Heart right ventricle (tissue), 16 donors: ENCODE data around the gene NR5A1. TPM values are rescaled to one million over a fixed set of nuclear protein-coding genes. Genes with fewer than 3 reads are reported as not detected.

Source experiments
- ATAC-seq, 8 donors: fragments of 200-7000 bp; cut with Tn5 transposase; one replicate each; pipeline ENCODE4 v1.9.1; 2020; ENCODE audit warnings: mild to moderate bottlenecking in 8 of 8, moderate library complexity in 8 of 8, moderate number of reproducible peaks in 1 of 8
- DNase-seq, 2 donors: peaks; one replicate each; pipeline ENCODE4 v3.0.0-alpha.2; 2020
- H3K27ac ChIP-seq, 10 donors: fragments of 200-600 bp; sonication (generic) in 2 of 10; one replicate each; pipeline versions ENCODE4 v1.5.0 to v1.8.0; 2020 to 2022; ENCODE audit warnings: mild to moderate bottlenecking in 3 of 10
- H3K27me3 ChIP-seq, 7 donors: fragments of 200-600 bp; one replicate each; pipeline ENCODE4 v1.8.0; 2021 to 2022; ENCODE audit warnings: mild to moderate bottlenecking in 2 of 7
- H3K36me3 ChIP-seq, 9 donors: fragments of 200-600 bp; sonication (generic) in 1 of 9; one replicate each; pipeline versions ENCODE4 v1.5.0 to v1.8.0; 2020 to 2022; ENCODE audit warnings: mild to moderate bottlenecking in 2 of 9
- H3K4me1 ChIP-seq, 9 donors: fragments of 200-600 bp; sonication (generic) in 1 of 9; one replicate each; pipeline versions ENCODE4 v1.5.0 to v1.8.0; 2020 to 2022; ENCODE audit warnings: mild to moderate bottlenecking in 4 of 9
- H3K4me3 ChIP-seq, 10 donors: fragments of 200-600 bp; sonication (generic) in 2 of 10; one replicate each; pipeline versions ENCODE4 v1.5.0 to v1.8.0; 2020 to 2022; ENCODE audit warnings: mild to moderate bottlenecking in 7 of 10, moderate library complexity in 2 of 10
- H3K9me3 ChIP-seq, 11 donors: fragments of 200-600 bp in 10 of 11; sonication (generic) in 2 of 11; one replicate each; pipeline versions ENCODE4 v1.5.0 to v1.8.0; 2013 to 2022; ENCODE audit warnings: mild to moderate bottlenecking in 2 of 11, control low read depth in 1 of 11, moderate library complexity in 1 of 11
- WGBS, 2 donors: extraction: QIAGEN DNeasy Blood & Tissue Kit; methylation state at CpG; one replicate each; pipeline ENCODE4 v1.1.7; 2013; ENCODE audit warnings: inconsistent platforms in 1 of 2; 5-methylcytosine and 5-hydroxymethylcytosine counted together
- intact Hi-C, 10 donors: fragments of 100-400 bp; cut with DNase I; formaldehyde crosslinking; loops; one replicate each; pipeline versions ENCODE4 v1.11.1 to v1.14.2; 2022
- polyA plus RNA-seq, 2 donors: library from polyadenylated mRNA; stranded (reverse); fragments of 200-250 nt; gene quantifications; one replicate each; pipeline ENCODE4 v1.2.3, GENCODE V29; 2013
- total RNA-seq, 10 donors: library from RNA; stranded (reverse); fragmentation: NEBNext Ultra II Directional in 3 of 10; extraction: Animal tissue kit (Norgen Biotek cat#: 25700) in 3 of 10; gene quantifications; one replicate each; pipeline versions ENCODE4 v1.2.1 to v1.2.4, GENCODE V29; 2021 to 2023
- TF ChIP-seq, protein P1 (sequence below), 9 donors: fragments of 200-600 bp; sonication (generic) in 2 of 9; IDR thresholded peaks; one replicate each; pipeline versions ENCODE4 v1.5.0 to v1.8.0; 2021 to 2022; ENCODE audit warnings: antibody characterized with exemption in 9 of 9, mild to moderate bottlenecking in 5 of 9, moderate library complexity in 1 of 9
- donor health status: Arrhythmogenic right ventricular cardiomyopathy.
- donor health status: ischemic (EF 13 %, LVEDD 7.1; RV severe dilation, severe dysfunction).
- donor health status: healthy with polysubstance abuse.
- donor health status: DM: no; HTN: yes; CAD: no.
- donor health status: DM: no; HTN: no; CAD: no.
- donor health status: ischemic (EF 25% LVEDD 6.9; RV normal size, moderate dysfunction).
- donor health status: ischemic (EF 25% LVEDD 5.7; RV mildly dilated, moderate dysfunction).
- donor health status: healthy.
- donor health status: DM: yes; HTN: yes; CAD: no.
- donor health status: Ischemic cardiomyopathy.
- donor health status: ischemic (EF 35%, LVEDD 5.7; RV mildly dilated, moderate dysfunction).
- donor health status: nonischemic (EF 11% LVEDD 7.7; RV severe dilation, severe dysfunction).
- donor health status: DM: yes; HTN: yes; CAD: no.
- donor health status: PGD.
- donor health status: ischemic (EF 29% LVEDD 5.4; RV normal size, mild dysfunction).
- donor health status: nonischemic (EF 23%, LVEDD 6.1; RV moderate dilation, normal function).

NR5A1 gene
- total and polyA plus RNA-seq, 12 donors, result 0.01 to 0.15 TPM; not detected in 10

GRCh38 chr9:124504530-124505005 lies 2.6 kb downstream of the NR5A1 start:
- Histone ChIP-seq H3K27me3 (peaks cover 23 to 68% (median 64%) of the 10 kb centered on the region in 7 donors), H3K27ac (no peak overlapping the region), H3K9me3 (no peaks in the 10 kb centered on the region), H3K4me1 (peaks cover 0 to 16% (median 7%) of the 10 kb centered on the region in 9 donors), H3K4me3 (peak overlapping the region in 8 of 10 donors; percentile 9 to 32 (median 20)), H3K36me3 (no peaks in the 10 kb centered on the region)
- intact Hi-C loops, result no loop called here
- no peak for ATAC-seq
- WGBS, 2 donors, result 0 to 1% methylated on average over 23 to 75 of the region's 81 CpGs
- DNase-seq, result no peak
- TF ChIP-seq, protein P1, sequence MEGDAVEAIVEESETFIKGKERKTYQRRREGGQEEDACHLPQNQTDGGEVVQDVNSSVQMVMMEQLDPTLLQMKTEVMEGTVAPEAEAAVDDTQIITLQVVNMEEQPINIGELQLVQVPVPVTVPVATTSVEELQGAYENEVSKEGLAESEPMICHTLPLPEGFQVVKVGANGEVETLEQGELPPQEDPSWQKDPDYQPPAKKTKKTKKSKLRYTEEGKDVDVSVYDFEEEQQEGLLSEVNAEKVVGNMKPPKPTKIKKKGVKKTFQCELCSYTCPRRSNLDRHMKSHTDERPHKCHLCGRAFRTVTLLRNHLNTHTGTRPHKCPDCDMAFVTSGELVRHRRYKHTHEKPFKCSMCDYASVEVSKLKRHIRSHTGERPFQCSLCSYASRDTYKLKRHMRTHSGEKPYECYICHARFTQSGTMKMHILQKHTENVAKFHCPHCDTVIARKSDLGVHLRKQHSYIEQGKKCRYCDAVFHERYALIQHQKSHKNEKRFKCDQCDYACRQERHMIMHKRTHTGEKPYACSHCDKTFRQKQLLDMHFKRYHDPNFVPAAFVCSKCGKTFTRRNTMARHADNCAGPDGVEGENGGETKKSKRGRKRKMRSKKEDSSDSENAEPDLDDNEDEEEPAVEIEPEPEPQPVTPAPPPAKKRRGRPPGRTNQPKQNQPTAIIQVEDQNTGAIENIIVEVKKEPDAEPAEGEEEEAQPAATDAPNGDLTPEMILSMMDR (IDR thresholded peaks at IDR 0.05), result no peak

DNA sequence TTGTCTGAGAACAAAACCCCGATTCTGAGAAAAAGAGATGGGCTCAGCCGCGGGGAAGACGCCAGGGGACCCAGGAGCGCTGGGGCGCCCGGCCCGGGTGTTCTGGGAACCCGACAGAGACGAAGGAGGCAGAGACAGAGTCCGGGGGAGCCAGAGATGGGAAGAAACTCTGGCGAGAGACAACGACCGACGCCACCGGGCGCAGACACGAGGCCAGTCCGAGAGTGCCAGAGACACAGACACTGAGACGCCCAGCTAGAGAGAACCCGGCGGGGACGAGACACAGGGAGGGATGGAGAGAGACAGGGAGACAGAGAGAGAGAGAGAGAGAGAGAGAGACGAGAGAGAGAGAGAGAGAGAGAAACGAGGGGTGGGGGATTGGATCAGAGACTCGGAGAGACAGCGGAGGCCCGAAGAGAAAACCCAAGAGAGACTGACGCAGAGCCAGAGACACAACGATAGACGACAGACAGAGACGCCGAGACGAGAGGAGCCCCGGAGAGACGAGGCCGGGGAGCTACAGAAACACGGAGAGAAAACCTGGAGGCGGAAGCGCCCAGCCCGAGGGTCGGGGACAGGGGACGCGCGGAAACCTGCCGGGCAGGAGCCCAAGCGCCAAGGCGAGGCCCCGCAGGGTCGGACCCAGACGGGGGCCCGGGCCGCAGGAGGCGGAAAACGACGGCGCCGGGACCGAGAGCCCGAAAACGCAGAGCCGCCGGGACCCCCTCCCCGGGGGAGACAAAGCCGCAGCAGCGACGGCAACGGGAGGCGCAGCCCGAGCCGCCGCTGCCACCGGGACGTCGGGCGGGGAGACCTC lies 3.3 kb downstream of the NR5A1 start:
- TF ChIP-seq, protein P1 (IDR thresholded peaks at IDR 0.05), result no peak
- no peak for ATAC-seq
- intact Hi-C loops, result no loop called here
- no peaks in the 10 kb centered on the region for H3K9me3 ChIP-seq
- 2 to 3% methylated on average over 75 to 76 of the region's 76 CpGs for WGBS, 2 donors
- H3K4me3 ChIP-seq, result peak overlapping the region in 8 of 10 donors; percentile 9 to 32 (median 20)
- H3K36me3 ChIP-seq, result no peaks in the 10 kb centered on the region
- H3K27ac ChIP-seq, result no peak overlapping the region
- peaks cover 0 to 16% (median 7%) of the 10 kb centered on the region in 9 donors for H3K4me1 ChIP-seq
- no peak for DNase-seq
- peaks cover 23 to 74% (median 68%) of the 10 kb centered on the region in 7 donors for H3K27me3 ChIP-seq

DNA sequence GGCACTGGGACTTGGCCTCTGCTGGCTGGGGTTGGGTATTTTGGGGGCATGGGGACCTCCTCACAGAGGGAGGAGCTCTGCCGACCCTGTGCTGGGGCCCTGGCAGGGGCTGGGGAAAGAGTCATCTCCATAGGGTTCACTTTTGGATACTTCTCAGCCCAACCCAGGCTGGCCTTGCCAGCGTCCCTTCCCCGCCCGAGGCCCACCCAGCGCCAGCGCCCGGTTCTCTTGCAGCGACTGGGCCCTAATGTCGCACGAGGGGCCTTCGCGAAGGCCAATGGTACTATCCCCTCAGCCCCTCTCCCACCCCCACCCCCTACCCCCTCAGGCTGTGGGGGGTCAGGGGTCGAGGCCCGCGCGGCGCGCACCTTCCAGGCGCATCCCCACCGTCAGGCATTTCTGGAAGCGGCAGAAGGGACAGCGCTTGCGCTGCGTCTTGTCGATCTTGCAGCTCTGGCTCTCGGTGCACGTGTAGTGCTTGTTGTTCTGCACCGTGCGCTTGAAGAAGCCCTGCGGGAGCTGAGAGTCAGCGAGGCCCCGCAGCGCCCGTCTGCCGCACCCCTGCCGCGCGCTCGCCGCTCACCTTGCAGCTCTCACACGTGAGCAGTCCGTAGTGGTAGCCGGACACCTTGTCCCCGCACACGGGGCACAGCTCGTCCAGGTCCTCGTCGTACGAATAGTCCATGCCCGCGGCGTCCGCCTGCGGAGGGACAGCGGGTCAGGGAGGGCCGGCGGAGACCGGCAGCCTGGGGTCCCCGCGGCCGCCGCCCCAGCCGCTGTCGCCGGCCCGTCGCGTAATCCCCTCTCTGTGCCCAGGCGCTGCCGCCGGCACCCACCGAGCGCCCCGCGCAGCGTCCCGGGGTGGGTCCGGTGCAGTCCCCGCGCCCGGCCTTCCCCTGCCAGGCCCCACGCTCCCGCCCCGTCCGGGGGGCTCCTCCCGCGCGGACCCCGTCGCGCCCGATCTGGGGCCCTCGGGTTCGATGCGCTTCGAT lies 4.2 kb downstream of the NR5A1 start:
- Histone ChIP-seq H3K4me1 (peaks cover 0 to 16% (median 7%) of the 10 kb centered on the region in 9 donors), H3K27ac (no peak overlapping the region), H3K27me3 (peaks cover 23 to 79% (median 68%) of the 10 kb centered on the region in 7 donors), H3K36me3 (no peaks in the 10 kb centered on the region), H3K4me3 (no peak overlapping the region), H3K9me3 (no peaks in the 10 kb centered on the region)
- TF ChIP-seq, protein P1 (IDR thresholded peaks at IDR 0.05), result no peak
- WGBS, 2 donors, result 6 to 7% methylated on average over 91 to 96 of the region's 96 CpGs
- DNase-seq (no peak), ATAC-seq (no peak)
- intact Hi-C loops, result no loop called here

DNA sequence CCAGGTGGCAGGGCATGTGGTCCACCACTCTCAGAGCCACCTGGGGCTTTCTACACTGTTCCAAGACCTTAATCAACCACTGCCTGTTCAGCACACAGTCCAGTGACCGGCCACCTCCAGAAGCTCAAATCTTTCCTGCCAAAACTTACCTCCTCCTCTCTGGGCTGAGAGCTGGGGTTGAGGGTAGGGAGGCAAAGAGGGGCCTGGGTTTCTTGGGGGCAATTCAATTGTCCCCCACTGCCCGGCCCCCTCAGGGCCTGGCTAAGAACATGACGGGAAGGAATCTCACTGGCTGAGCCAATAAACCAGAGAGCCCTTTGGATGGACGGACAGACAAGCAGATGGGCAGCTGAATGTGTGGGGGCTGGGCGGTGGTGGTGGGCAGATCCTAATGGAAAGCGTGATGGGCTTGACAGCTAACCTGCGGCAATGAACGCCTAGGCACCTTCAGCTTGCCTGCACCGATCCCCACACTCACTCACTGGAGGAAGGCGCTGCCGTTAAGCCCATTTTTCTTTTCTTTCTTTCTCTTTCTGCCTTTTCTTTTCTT lies 5.4 kb downstream of the NR5A1 start:
- WGBS, 2 donors, result 62 to 67% methylated on average over 11 of the region's 11 CpGs
- peaks cover 0 to 16% (median 7%) of the 10 kb centered on the region in 9 donors for H3K4me1 ChIP-seq
- no peak for DNase-seq
- no peaks in the 10 kb centered on the region for H3K36me3 ChIP-seq
- no peak overlapping the region for H3K27ac ChIP-seq
- intact Hi-C loops, result no loop called here
- TF ChIP-seq, protein P1 (IDR thresholded peaks at IDR 0.05), result no peak
- no peak for ATAC-seq
- no peak overlapping the region for H3K4me3 ChIP-seq
- H3K27me3 ChIP-seq, result peaks cover 23 to 87% (median 68%) of the 10 kb centered on the region in 7 donors
- no peaks in the 10 kb centered on the region for H3K9me3 ChIP-seq
